ENCODE results near the gene WWC2. TPM values are rescaled to one million over a fixed set of nuclear protein-coding genes. Genes with fewer than 3 reads are reported as not detected.
A peak's percentile ranks its signal among the peaks of the same experiment; 100 is the strongest.

Gene WWC2
- total and polyA plus RNA-seq, 2 experiments from 2014 or later: 19.3 to 24.7 TPM

GRCh38 chr4:183360161-183360919 lies 261.3 kb downstream of the WWC2 start:
- Histone ChIP-seq H3K9me3 (ENCODE audit: low read depth) (no peaks in the 10 kb centered on the region), H3K27me3 (no peaks in the 10 kb centered on the region), H3K79me2 (no peaks in the 10 kb centered on the region), H3K4me2 (no peak overlapping the region), H3K4me1 (ENCODE audit: insufficient read depth) (peaks cover 4% of the 10 kb centered on the region), H3K4me3 (no peak overlapping the region), H3K27ac (peak overlapping the region; percentile 9), H3K9me2 (replicated peaks; ENCODE audit: insufficient read depth) (no peaks in the 10 kb centered on the region), H2AFZ (no peak overlapping the region), H4K20me1 (ENCODE audit: insufficient read depth, poor library complexity, severe bottlenecking) (no peaks in the 10 kb centered on the region), H3K36me3 (replicated peaks; ENCODE audit: insufficient read depth, low read depth) (no peaks in the 10 kb centered on the region)
- no peak for DNase-seq (ENCODE audit: low spot score)
- WGBS (ENCODE audit: low lambda C conversion rate, missing lambda C conversion rate): 63% methylated on average over 11 of the region's 11 CpGs
- TF ChIP-seq CTCF (IDR thresholded peaks at IDR 0.05; ENCODE audit: poor library complexity) (no peak), EZH2 (IDR thresholded peaks at IDR 0.05; ENCODE audit: borderline replicate concordance) (no peak), EZH2phosphoT487 (IDR thresholded peaks at IDR 0.05; ENCODE audit: low read depth, severe bottlenecking, unreplicated experiment) (no peak)

- Histone ChIP-seq H2AFZ (no peak overlapping the region), H3K4me2 (no peak overlapping the region), H3K9me3 (ENCODE audit: low read depth) (no peaks in the 10 kb centered on the region), H3K9me2 (replicated peaks; ENCODE audit: insufficient read depth) (no peaks in the 10 kb centered on the region), H4K20me1 (ENCODE audit: insufficient read depth, poor library complexity, severe bottlenecking) (no peaks in the 10 kb centered on the region), H3K4me3 (no peak overlapping the region), H3K27me3 (no peaks in the 10 kb centered on the region), H3K27ac (no peak overlapping the region), H3K4me1 (ENCODE audit: insufficient read depth) (peaks cover 4% of the 10 kb centered on the region), H3K36me3 (replicated peaks; ENCODE audit: insufficient read depth, low read depth) (no peaks in the 10 kb centered on the region), H3K79me2 (no peaks in the 10 kb centered on the region)
- 95% methylated on average over 4 of the region's 4 CpGs for WGBS (ENCODE audit: low lambda C conversion rate, missing lambda C conversion rate)
- TF ChIP-seq CTCF (IDR thresholded peaks at IDR 0.05; ENCODE audit: poor library complexity) (no peak), EZH2 (IDR thresholded peaks at IDR 0.05; ENCODE audit: borderline replicate concordance) (no peak), EZH2phosphoT487 (IDR thresholded peaks at IDR 0.05; ENCODE audit: low read depth, severe bottlenecking, unreplicated experiment) (no peak)
- DNase-seq (ENCODE audit: low spot score): no peak
These were observed 263.0 kb downstream of the WWC2 start for GRCh38 chr4:183362036-183362435.

- no peaks in the 10 kb centered on the region for H4K20me1 ChIP-seq (ENCODE audit: insufficient read depth, poor library complexity, severe bottlenecking)
- no peak overlapping the region for H3K4me3 ChIP-seq
- H3K79me2 ChIP-seq: no peaks in the 10 kb centered on the region
- no peaks in the 10 kb centered on the region for H3K9me2 ChIP-seq (replicated peaks; ENCODE audit: insufficient read depth)
- H3K4me2 ChIP-seq: no peak overlapping the region
- H3K27me3 ChIP-seq: no peaks in the 10 kb centered on the region
- H3K9me3 ChIP-seq (ENCODE audit: low read depth): no peaks in the 10 kb centered on the region
- no peak for DNase-seq (ENCODE audit: low spot score)
- H2AFZ ChIP-seq: no peak overlapping the region
- no peak overlapping the region for H3K27ac ChIP-seq
- H3K36me3 ChIP-seq (replicated peaks; ENCODE audit: insufficient read depth, low read depth): no peaks in the 10 kb centered on the region
- WGBS (ENCODE audit: low lambda C conversion rate, missing lambda C conversion rate): 65% methylated on average over 15 of the region's 15 CpGs
- TF ChIP-seq EZH2 (IDR thresholded peaks at IDR 0.05; ENCODE audit: borderline replicate concordance) (no peak), CTCF (IDR thresholded peaks at IDR 0.05; ENCODE audit: poor library complexity) (no peak), EZH2phosphoT487 (IDR thresholded peaks at IDR 0.05; ENCODE audit: low read depth, severe bottlenecking, unreplicated experiment) (no peak)
- H3K4me1 ChIP-seq (ENCODE audit: insufficient read depth): peaks cover 4% of the 10 kb centered on the region
These were observed 264.0 kb downstream of the WWC2 start for GRCh38 chr4:183362916-183363542.
